ENCODE results near the gene ATP5MC2.

Gene ATP5MC2

GRCh38 chr12:53626702-53627169 lies 49.1 kb downstream of the ATP5MC2 start:
- DNase-seq (ENCODE audit: low spot score): no peak
- no peak for TF ChIP-seq CTCF (IDR thresholded peaks at IDR 0.05; ENCODE audit: borderline replicate concordance, control extremely low read depth, extremely low read depth, insufficient read depth, missing control alignments)
- in situ Hi-C loops (cut with MboI; ENCODE audit: low sequenced_read_pairs, unreplicated experiment): no loop called here

GRCh38 chr12:53625946-53626701 lies 49.8 kb downstream of the ATP5MC2 start, which contains the start of gene ATF7:
ATF7 (minus strand) TSS chr12:53626382; CDS start chr12:53601000, 25,382 bp downstream.
- in situ Hi-C loops (cut with MboI; ENCODE audit: low sequenced_read_pairs, unreplicated experiment): no loop called here
- peak; percentile 95 for DNase-seq (ENCODE audit: low spot score)
- no peak for TF ChIP-seq CTCF (IDR thresholded peaks at IDR 0.05; ENCODE audit: borderline replicate concordance, control extremely low read depth, extremely low read depth, insufficient read depth, missing control alignments)

DNA sequence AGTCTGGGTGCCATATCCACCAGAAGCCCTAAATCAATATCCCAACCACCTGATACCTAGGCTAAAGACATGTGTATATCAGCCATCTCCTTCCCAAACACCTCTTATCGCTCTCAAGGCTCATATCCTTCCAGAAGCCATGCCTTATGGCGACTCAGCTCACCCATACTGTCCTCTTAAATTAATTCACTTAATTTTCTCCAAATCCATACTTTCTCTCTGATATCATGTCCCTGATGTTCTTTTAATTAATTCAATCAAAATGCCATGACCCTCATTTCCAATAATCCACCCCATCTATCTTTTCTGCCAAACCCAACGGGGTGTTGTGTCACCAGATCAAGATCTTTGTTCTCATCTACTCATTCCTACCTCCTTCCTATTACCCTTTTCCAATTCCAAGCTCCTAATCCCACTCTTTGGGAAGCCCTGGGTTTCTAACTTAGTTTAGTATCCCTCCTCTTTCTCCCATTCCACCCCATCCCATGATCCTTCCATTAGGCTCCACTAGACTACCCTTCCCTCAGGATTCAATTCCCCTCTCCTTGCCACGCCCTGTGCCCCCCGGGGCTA lies 50.4 kb downstream of the ATP5MC2 start:
- in situ Hi-C loops (cut with MboI; ENCODE audit: low sequenced_read_pairs, unreplicated experiment): no loop called here
- DNase-seq (ENCODE audit: low spot score): no peak
- no peak for TF ChIP-seq CTCF (IDR thresholded peaks at IDR 0.05; ENCODE audit: borderline replicate concordance, control extremely low read depth, extremely low read depth, insufficient read depth, missing control alignments)

- in situ Hi-C loops (cut with MboI; ENCODE audit: low sequenced_read_pairs, unreplicated experiment): no loop called here
These were observed 50.9 kb downstream of the ATP5MC2 start for GRCh38 chr12:53624956-53625355.

GRCh38 chr12:53624458-53624857 lies 51.4 kb downstream of the ATP5MC2 start:
- in situ Hi-C loops (cut with MboI; ENCODE audit: low sequenced_read_pairs, unreplicated experiment): no loop called here
- TF ChIP-seq CTCF (IDR thresholded peaks at IDR 0.05; ENCODE audit: borderline replicate concordance, control extremely low read depth, extremely low read depth, insufficient read depth, missing control alignments): no peak
- DNase-seq (ENCODE audit: low spot score): no peak

More at GRCh38 chr12:53624956-53625355, 50.9 kb downstream of the ATP5MC2 start:
- no peak for TF ChIP-seq CTCF (IDR thresholded peaks at IDR 0.05; ENCODE audit: borderline replicate concordance, control extremely low read depth, extremely low read depth, insufficient read depth, missing control alignments)
- DNase-seq (ENCODE audit: low spot score): no peak

GRCh38 chr12:53623548-53624385 lies 52.1 kb downstream of the ATP5MC2 start:
- DNase-seq (ENCODE audit: low spot score): no peak
- in situ Hi-C loops (cut with MboI; ENCODE audit: low sequenced_read_pairs, unreplicated experiment): no loop called here
- TF ChIP-seq CTCF (IDR thresholded peaks at IDR 0.05; ENCODE audit: borderline replicate concordance, control extremely low read depth, extremely low read depth, insufficient read depth, missing control alignments): no peak
